ENCODE measurements around the gene EMD.

Gene EMD

GRCh38 chrX:154334496-154334895 is 44.6 kb upstream of the EMD start:
- TF ChIP-seq TAF1 (IDR thresholded peaks at IDR 0.05; ENCODE audit: low read depth) (no peak), ZBTB7A (IDR thresholded peaks at IDR 0.05; ENCODE audit: low read depth) (no peak), TCF12 (IDR thresholded peaks at IDR 0.05; ENCODE audit: low read depth) (no peak), EP300 (IDR thresholded peaks at IDR 0.05; ENCODE audit: borderline replicate concordance) (no peak), FOXM1 (IDR thresholded peaks at IDR 0.05; ENCODE audit: borderline replicate concordance, low read depth) (no peak), USF1 (IDR thresholded peaks at IDR 0.05) (no peak), CEBPB (IDR thresholded peaks at IDR 0.05) (no peak), EGR1 (IDR thresholded peaks at IDR 0.05) (no peak), CREB1 (IDR thresholded peaks at IDR 0.05; ENCODE audit: low read depth) (no peak), TEAD4 (IDR thresholded peaks at IDR 0.05) (no peak), NFIC (IDR thresholded peaks at IDR 0.05) (no peak), YY1 (IDR thresholded peaks at IDR 0.05; ENCODE audit: low read depth) (no peak), RAD21 (IDR thresholded peaks at IDR 0.05; ENCODE audit: low read depth) (no peak)
- TF ChIP-seq, protein P1, sequence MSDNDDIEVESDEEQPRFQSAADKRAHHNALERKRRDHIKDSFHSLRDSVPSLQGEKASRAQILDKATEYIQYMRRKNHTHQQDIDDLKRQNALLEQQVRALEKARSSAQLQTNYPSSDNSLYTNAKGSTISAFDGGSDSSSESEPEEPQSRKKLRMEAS (IDR thresholded peaks at IDR 0.05) = no peak
- TF ChIP-seq, protein P2, sequence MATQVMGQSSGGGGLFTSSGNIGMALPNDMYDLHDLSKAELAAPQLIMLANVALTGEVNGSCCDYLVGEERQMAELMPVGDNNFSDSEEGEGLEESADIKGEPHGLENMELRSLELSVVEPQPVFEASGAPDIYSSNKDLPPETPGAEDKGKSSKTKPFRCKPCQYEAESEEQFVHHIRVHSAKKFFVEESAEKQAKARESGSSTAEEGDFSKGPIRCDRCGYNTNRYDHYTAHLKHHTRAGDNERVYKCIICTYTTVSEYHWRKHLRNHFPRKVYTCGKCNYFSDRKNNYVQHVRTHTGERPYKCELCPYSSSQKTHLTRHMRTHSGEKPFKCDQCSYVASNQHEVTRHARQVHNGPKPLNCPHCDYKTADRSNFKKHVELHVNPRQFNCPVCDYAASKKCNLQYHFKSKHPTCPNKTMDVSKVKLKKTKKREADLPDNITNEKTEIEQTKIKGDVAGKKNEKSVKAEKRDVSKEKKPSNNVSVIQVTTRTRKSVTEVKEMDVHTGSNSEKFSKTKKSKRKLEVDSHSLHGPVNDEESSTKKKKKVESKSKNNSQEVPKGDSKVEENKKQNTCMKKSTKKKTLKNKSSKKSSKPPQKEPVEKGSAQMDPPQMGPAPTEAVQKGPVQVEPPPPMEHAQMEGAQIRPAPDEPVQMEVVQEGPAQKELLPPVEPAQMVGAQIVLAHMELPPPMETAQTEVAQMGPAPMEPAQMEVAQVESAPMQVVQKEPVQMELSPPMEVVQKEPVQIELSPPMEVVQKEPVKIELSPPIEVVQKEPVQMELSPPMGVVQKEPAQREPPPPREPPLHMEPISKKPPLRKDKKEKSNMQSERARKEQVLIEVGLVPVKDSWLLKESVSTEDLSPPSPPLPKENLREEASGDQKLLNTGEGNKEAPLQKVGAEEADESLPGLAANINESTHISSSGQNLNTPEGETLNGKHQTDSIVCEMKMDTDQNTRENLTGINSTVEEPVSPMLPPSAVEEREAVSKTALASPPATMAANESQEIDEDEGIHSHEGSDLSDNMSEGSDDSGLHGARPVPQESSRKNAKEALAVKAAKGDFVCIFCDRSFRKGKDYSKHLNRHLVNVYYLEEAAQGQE (IDR thresholded peaks at IDR 0.05; ENCODE audit: low read depth) = no peak

GRCh38 chrX:154348114-154348531 is 31.0 kb upstream of the EMD start:
- TF ChIP-seq NFIC (IDR thresholded peaks at IDR 0.05) (0 out of 2 replicates have a peak, but pooled peaks have one; percentile 16), TCF12 (IDR thresholded peaks at IDR 0.05; ENCODE audit: low read depth) (no peak), RAD21 (IDR thresholded peaks at IDR 0.05; ENCODE audit: low read depth) (no peak)

DNA sequence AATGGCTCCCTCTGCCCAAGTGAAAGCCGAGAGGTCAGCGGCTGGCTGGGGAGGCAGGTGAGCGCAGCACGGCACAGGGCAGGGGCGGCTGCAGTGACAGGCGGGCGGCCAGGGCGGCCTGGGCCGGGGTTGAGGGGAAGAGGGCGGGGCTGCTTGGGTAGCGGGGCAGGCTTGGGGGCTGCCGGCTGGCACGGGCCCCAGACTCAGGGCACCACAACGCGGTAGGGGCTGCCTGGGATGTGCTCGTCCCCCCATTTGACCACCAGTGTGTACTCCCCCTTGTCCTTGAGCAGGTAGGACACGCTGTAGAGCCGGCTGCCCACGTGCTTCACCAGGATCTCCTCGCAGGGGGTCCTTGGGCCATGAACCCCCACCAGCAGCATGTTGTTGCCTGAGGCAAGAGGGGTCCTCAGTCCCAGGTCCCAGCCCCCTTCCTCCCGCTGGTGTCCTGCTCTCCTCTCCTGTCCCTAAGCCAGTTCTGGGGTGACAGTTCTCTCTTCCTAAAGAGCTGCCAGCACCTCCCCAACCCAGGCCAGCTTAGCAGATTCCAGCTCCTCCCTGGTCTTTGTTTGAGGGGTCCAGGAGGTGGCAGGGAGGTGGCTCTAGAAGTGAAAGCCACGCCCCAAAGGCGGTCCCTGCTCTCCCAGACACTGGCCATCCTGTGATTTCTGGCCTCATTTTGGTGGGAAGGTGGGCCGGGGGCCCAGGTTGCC is 30.3 kb upstream of the EMD start:
- TF ChIP-seq USF1 (IDR thresholded peaks at IDR 0.05) = no peak
- TF ChIP-seq NFIC (IDR thresholded peaks at IDR 0.05) = no peak
- TF ChIP-seq YY1 (IDR thresholded peaks at IDR 0.05; ENCODE audit: low read depth) = no peak
- no peak for TF ChIP-seq FOXM1 (IDR thresholded peaks at IDR 0.05; ENCODE audit: borderline replicate concordance, low read depth)

- TF ChIP-seq EGR1 (IDR thresholded peaks at IDR 0.05) (no peak), FOXM1 (IDR thresholded peaks at IDR 0.05; ENCODE audit: borderline replicate concordance, low read depth) (no peak), TAF1 (IDR thresholded peaks at IDR 0.05; ENCODE audit: low read depth) (no peak), CEBPB (IDR thresholded peaks at IDR 0.05) (no peak)
- TF ChIP-seq, protein P1 (IDR thresholded peaks at IDR 0.05) = no peak
Measured at GRCh38 chrX:154349359-154349935, 29.6 kb upstream of the EMD start.

DNA sequence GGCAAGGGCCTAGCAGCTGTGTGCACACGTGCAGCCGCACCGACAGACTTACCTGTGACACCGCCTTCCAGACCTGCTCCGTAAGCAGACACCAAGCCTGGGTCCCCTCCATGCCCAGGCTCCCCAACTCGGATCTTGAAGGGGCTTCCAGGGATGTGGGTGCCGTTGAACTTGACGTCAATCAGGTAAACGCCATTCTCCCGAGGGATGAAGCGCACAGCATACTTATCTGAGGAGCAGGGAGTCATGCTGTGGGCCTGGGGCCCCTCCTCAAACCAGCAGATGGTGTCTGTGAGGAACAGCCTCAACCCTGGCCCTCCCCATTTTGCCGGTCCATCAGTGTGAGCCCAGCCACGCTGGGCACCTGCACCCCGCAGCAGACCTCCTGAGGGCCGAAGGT is 29.1 kb upstream of the EMD start:
- no peak for TF ChIP-seq CEBPB (IDR thresholded peaks at IDR 0.05)
- TF ChIP-seq, protein P2 (IDR thresholded peaks at IDR 0.05; ENCODE audit: low read depth) = no peak
- no peak for TF ChIP-seq NFIC (IDR thresholded peaks at IDR 0.05)
- no peak for TF ChIP-seq EP300 (IDR thresholded peaks at IDR 0.05; ENCODE audit: borderline replicate concordance)
- TF ChIP-seq, protein P1 (IDR thresholded peaks at IDR 0.05) = no peak
- no peak for TF ChIP-seq ZBTB7A (IDR thresholded peaks at IDR 0.05; ENCODE audit: low read depth)
- TF ChIP-seq RAD21 (IDR thresholded peaks at IDR 0.05; ENCODE audit: low read depth) = no peak
- TF ChIP-seq USF1 (IDR thresholded peaks at IDR 0.05) = no peak
- no peak for TF ChIP-seq EGR1 (IDR thresholded peaks at IDR 0.05)
- no peak for TF ChIP-seq TCF12 (IDR thresholded peaks at IDR 0.05; ENCODE audit: low read depth)
